HG02884 (cell line): ENCODE measurements around the gene SWT1.

Source experiments
- ATAC-seq: cut with Tn5 transposase; IDR thresholded peaks from one replicate; pipeline ENCODE4 v1.9.1; 2021; ENCODE audit warnings: mild to moderate bottlenecking, moderate library complexity; ENCODE audit not compliant: unreplicated experiment

The SWT1 gene

DNA sequence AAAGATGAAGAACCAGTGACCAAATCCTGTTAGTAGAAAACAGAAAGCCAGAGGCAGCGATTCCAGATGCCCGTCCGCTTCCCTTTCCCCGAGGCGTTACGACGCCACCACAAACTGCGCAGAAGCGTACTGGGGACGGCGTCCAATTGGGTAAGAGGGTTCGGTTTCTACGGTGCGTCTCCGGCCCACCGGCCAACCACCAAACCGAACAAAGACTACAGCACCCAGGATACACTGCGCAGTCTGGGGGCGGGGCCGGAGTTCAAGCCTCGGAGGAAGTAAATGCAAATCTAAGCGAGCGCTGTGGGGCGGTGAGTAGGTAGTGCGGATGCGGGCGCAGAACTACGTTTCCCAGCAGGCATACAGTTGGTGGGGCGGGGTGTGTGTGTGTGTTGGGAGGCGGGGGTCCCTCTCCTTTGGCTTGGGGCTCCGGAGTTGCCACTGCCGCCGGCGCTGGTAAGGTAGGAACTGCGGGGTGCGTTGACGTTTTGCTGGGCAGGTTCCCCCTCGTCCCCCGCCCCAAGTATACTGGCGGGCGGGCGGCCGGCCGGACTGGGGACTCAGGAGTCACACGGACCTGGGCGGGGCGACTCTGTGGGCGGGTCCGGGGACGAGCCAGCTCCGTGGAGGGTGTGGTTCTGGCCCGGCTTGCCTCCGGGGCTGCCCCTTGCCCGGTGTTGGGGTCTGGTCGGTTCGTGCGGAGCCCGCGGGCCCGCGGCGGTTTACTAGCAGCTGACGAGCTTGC is at the start of gene SWT1, which contains the start of gene TRMT1L:
Gene SWT1, plus strand, starts transcription at position 314 of the 745 bp plus-strand sequence. CDS start 3,675 bp downstream, outside the sequence.
Gene TRMT1L, minus strand, starts transcription at position 100 of the 745 bp plus-strand sequence. CDS start 241 bp downstream, outside the sequence.
- ATAC-seq, result peak; percentile 89

- no peak for ATAC-seq
Observed at GRCh38 chr1:185108321-185108720, 48.6 kb upstream of the SWT1 start.

- ATAC-seq, result no peak
Observed at GRCh38 chr1:185110145-185110544, 46.8 kb upstream of the SWT1 start.

DNA sequence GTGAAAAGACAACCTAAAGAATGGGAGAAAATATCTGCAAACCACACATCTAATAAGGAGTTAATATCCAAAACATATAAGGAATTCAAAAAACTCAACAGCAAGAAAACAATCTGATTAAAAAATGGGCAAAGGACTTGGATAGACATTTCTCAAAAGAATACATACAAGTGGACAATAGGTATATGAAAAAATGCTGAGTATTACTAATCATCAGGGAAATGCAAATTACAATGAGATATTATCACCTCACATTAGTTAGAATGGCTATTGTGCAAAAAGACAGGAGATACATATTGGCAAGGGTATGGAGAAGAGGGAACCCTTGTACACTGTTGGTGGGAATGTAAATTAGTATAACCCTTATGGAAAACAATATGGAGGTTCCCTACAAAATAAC is 45.1 kb upstream of the SWT1 start:
- ATAC-seq, result no peak

DNA sequence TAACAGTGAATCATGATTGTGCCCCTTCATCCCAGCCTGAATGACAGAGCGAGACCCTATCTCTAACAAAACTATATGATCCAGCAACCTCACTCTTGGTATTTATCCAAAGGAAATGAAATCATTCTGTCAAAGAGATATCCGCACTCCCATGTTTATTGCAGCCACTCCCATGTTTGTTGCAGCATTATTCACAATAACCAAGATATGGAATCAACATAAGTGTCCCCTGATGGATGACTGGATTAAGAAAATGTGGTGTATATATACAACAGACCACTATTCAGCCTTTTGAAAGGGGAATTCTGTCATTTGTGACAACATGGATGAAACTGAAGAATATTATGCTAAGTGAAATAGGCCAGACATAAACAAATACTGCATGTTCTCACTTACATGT is 44.6 kb upstream of the SWT1 start:
- ATAC-seq, result no peak

DNA sequence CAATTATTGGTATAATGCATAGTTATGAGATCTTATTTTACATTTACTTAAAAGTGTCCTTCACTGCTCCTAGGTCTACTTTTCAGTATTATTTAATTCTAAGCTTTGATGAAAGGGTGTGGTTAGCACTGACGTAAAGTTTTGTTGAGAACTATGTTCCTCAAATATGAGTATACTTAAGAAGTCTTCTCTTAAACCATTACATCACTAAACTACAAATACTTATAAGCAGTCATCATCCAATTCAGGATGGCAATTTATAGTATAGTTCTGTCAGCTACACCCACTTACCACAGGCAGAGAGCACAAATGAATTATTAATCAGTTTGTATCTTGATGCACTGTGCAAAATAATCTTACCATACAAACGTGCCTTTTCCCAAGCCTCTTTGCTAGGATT is 27.3 kb upstream of the SWT1 start:
- no peak for ATAC-seq

GRCh38 chr1:185132534-185132933 is 24.4 kb upstream of the SWT1 start:
- no peak for ATAC-seq

GRCh38 chr1:185137896-185138545 is 18.9 kb upstream of the SWT1 start:
- ATAC-seq, result no peak

DNA sequence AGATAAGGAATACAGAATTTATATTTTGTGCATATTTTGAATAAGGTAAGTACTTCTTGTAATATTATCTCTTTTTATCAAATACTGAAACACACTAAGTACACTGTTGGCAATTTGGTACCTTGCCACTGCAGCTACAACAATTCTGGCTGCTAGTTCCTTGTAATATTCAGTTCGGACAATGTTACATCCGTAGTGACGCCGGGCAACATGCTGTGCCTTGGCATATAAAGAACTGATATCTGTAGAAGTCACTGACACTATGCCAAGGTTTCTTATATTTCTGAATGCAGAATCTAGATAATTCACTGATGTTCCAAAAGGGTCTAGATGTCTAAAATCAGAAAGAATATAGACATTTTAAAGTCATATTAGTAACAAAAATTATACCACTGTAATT is 17.7 kb upstream of the SWT1 start:
- no peak for ATAC-seq

GRCh38 chr1:185144233-185144632 is 12.7 kb upstream of the SWT1 start:
- no peak for ATAC-seq

DNA sequence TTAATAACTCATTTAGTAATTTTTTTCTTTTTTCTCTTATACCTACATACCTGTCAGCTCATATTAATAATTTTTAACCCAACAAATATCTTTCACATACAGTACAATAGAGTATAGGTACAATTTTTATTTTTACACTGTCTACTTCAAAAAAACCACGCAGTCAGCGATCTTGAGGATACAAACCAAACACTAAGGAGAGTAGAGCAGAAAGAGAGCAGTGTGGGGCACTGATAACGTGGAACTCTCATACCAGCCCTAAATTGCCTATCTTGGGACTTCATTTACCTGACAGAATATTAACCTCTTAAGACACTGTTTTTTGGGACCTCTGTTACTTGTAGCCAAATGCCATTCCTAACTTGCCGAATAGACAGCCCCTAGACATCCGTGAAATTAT is 5.8 kb upstream of the SWT1 start:
- no peak for ATAC-seq

DNA sequence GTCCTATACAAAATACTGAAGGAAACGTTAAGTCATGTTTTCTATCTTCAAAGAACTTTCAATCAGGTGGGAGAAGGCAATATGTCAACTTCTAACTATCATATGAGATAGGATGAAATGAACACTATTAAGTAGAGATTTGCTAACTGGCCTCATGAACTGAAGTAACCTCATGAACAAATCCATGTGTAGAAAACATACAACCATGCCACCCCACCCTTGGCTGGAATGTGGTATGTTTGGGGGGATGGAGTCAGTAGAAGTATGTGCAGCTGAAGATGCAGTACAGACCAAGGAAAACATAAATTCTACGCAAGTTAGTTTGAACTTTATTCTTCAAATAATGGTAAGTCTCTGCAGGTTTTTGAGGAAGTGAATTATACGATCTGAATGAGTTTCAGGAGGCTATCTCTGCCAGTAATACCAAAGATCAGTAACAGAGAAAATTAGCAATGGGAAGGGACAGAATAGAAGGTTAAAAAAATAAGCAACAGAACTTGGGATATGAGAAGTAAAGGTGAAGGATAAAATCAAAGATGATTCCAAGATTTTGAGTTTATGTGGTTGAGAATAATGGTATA is 4.7 kb upstream of the SWT1 start:
- no peak for ATAC-seq

DNA sequence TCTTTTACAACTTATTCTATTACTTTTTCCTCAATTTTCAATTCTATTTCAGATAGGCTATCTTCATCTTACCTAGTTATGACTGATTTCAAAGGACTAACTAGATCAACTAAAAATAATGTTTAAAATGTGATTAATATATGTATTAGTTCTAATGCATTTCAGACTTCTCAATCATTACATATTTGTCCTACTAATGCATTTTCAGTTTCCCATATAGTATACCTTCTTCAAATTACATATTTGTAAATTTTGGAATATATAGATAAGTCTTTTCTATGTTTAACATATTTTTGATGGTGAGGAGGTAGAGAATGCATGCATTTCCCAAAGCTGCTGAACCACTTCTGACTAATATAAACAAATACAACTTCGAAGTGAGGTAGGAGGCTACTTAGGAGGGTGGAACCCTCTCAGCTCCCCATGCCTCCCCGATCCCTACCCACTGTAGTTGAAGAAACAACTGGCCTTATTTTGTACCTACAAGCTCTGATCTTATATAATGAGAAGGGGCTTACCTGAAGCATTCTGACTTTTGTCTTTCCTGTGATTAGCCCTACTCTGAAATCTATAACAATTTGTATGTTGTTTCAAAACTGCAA is 2.0 kb upstream of the SWT1 start:
- ATAC-seq, result no peak

- ATAC-seq, result no peak
Observed at GRCh38 chr1:185155600-185156287, 1.2 kb upstream of the SWT1 start.

GRCh38 chr1:185156288-185156853 is 596 bp upstream of the SWT1 start:
- ATAC-seq, result peak; percentile 18

GRCh38 chr1:185157599-185158412 is 839 bp downstream of the SWT1 start:
- ATAC-seq, result no peak

- ATAC-seq, result no peak
Observed at GRCh38 chr1:185158800-185159199, 1.8 kb downstream of the SWT1 start.

GRCh38 chr1:185159966-185160365 is 3.0 kb downstream of the SWT1 start:
- ATAC-seq, result no peak

GRCh38 chr1:185162491-185162890 is 5.5 kb downstream of the SWT1 start:
- no peak for ATAC-seq

DNA sequence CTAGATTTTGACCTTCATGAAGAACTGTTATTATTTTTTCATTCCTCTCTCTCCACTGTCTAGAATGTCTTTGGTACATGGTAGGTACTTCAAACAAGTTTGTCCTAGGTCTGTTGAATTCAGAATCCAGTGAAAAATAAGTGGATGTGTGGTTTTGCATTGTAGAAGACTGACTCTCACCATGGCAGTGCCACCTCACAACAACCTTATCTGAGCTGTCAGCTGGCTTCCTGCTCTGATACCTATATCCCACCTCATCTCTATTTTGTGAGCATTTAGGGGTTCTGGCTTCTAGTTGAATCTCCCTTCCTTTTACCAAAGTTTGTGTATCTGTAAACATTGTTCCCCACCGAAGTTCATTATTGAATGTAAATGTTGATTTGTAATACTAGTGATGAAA is 9.1 kb downstream of the SWT1 start:
- ATAC-seq, result no peak
